GM21825 (cell line): ENCODE data around the gene CACNA1C.

Source experiments
- ATAC-seq: cut with Tn5 transposase; IDR thresholded peaks from one replicate; pipeline ENCODE4 v1.9.1; 2021; ENCODE audit warnings: mild to moderate bottlenecking, moderate library complexity; ENCODE audit not compliant: unreplicated experiment

The CACNA1C gene

GRCh38 chr12:2533036-2533435 is 480.2 kb downstream of the CACNA1C start:
- no peak for ATAC-seq

GRCh38 chr12:2535583-2536204 is 482.9 kb downstream of the CACNA1C start:
- no peak for ATAC-seq

GRCh38 chr12:2536724-2537123 is 483.9 kb downstream of the CACNA1C start:
- ATAC-seq, result no peak

GRCh38 chr12:2537868-2538541 is 485.2 kb downstream of the CACNA1C start:
- no peak for ATAC-seq

GRCh38 chr12:2539938-2540337 is 487.2 kb downstream of the CACNA1C start:
- ATAC-seq, result no peak

- no peak for ATAC-seq
Measured at GRCh38 chr12:2540535-2540941, 487.8 kb downstream of the CACNA1C start.

GRCh38 chr12:2541631-2542204 is 488.9 kb downstream of the CACNA1C start:
- ATAC-seq, result no peak

- ATAC-seq, result no peak
Measured at GRCh38 chr12:2543801-2544200, 491.0 kb downstream of the CACNA1C start.

- no peak for ATAC-seq
Measured at GRCh38 chr12:2544230-2544629, 491.4 kb downstream of the CACNA1C start.

GRCh38 chr12:2547273-2548044 is 494.7 kb downstream of the CACNA1C start:
- no peak for ATAC-seq

- ATAC-seq, result no peak
Measured at GRCh38 chr12:2548081-2548480, 495.3 kb downstream of the CACNA1C start.

GRCh38 chr12:2550561-2551411 is 498.0 kb downstream of the CACNA1C start:
- no peak for ATAC-seq

- no peak for ATAC-seq
Measured at GRCh38 chr12:2551412-2551900, 498.7 kb downstream of the CACNA1C start.

GRCh38 chr12:2552000-2552756 is 499.4 kb downstream of the CACNA1C start:
- no peak for ATAC-seq

- no peak for ATAC-seq
Measured at GRCh38 chr12:2553388-2554126, 500.8 kb downstream of the CACNA1C start.

GRCh38 chr12:2555487-2556082 is 502.8 kb downstream of the CACNA1C start:
- no peak for ATAC-seq

- ATAC-seq, result no peak
Measured at GRCh38 chr12:2557597-2557996, 504.8 kb downstream of the CACNA1C start.

GRCh38 chr12:2559931-2560330 is 507.1 kb downstream of the CACNA1C start:
- no peak for ATAC-seq

- no peak for ATAC-seq
Measured at GRCh38 chr12:2560356-2560755, 507.6 kb downstream of the CACNA1C start.
